ENCODE measurements around the gene C3AR1. TPM values are rescaled to one million over a fixed set of nuclear protein-coding genes. Genes with fewer than 3 reads are reported as not detected.
A peak's percentile ranks its signal among the peaks of the same experiment; 100 is the strongest.

C3AR1 gene
- total RNA-seq, 1 donor from 2014 or later: not detected

GRCh38 chr12:8057839-8058238 lies 8.3 kb downstream of the C3AR1 start:
- peaks cover 10% of the 10 kb centered on the region for H3K4me1 Mint-ChIP-seq
- no peaks in the 10 kb centered on the region for H3K9me3 Mint-ChIP-seq
- DNase-seq (ENCODE audit: low read depth, low spot score): no peak
- H3K36me3 Mint-ChIP-seq (ENCODE audit: low read depth): no peaks in the 10 kb centered on the region
- no peak overlapping the region for H3K27ac Mint-ChIP-seq (ENCODE audit: unreplicated experiment)
- TF ChIP-seq, protein P1, sequence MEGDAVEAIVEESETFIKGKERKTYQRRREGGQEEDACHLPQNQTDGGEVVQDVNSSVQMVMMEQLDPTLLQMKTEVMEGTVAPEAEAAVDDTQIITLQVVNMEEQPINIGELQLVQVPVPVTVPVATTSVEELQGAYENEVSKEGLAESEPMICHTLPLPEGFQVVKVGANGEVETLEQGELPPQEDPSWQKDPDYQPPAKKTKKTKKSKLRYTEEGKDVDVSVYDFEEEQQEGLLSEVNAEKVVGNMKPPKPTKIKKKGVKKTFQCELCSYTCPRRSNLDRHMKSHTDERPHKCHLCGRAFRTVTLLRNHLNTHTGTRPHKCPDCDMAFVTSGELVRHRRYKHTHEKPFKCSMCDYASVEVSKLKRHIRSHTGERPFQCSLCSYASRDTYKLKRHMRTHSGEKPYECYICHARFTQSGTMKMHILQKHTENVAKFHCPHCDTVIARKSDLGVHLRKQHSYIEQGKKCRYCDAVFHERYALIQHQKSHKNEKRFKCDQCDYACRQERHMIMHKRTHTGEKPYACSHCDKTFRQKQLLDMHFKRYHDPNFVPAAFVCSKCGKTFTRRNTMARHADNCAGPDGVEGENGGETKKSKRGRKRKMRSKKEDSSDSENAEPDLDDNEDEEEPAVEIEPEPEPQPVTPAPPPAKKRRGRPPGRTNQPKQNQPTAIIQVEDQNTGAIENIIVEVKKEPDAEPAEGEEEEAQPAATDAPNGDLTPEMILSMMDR (conservative IDR thresholded peaks at IDR 0.05): no peak
- H3K27me3 Mint-ChIP-seq (ENCODE audit: low read depth): no peaks in the 10 kb centered on the region
- H3K4me3 Mint-ChIP-seq: no peak overlapping the region

GRCh38 chr12:8057306-8057705 lies 8.9 kb downstream of the C3AR1 start:
- no peaks in the 10 kb centered on the region for H3K9me3 Mint-ChIP-seq
- DNase-seq (ENCODE audit: low read depth, low spot score): no peak
- H3K27ac Mint-ChIP-seq (ENCODE audit: unreplicated experiment): no peak overlapping the region
- peaks cover 4% of the 10 kb centered on the region for H3K36me3 Mint-ChIP-seq (ENCODE audit: low read depth)
- H3K27me3 Mint-ChIP-seq (ENCODE audit: low read depth): no peaks in the 10 kb centered on the region
- H3K4me3 Mint-ChIP-seq: no peak overlapping the region
- TF ChIP-seq, protein P1 (conservative IDR thresholded peaks at IDR 0.05): no peak
- H3K4me1 Mint-ChIP-seq: peaks cover 10% of the 10 kb centered on the region

- peaks cover 7% of the 10 kb centered on the region for H3K36me3 Mint-ChIP-seq (ENCODE audit: low read depth)
Measured at GRCh38 chr12:8054816-8055215, 11.3 kb downstream of the C3AR1 start.

DNA sequence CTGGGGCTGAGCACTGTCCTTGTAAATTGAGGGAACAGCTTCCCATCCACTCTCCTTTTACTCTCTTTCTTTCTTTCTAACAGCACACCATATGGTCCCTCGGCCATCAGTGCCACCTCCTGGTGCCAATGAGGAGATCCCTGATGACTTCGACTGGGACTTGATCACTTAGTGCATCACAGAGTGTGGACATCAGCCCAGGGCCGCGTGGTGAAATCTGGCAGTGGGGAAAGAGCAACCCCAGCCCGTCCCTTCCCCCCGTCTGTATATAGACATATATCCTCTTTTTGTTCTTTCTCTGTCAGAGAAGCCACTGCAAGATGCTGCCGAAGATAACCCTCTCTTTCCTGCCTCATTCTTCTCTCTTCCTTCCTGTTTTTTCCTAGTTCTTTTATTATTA lies 13.5 kb downstream of the C3AR1 start:
- no peaks in the 10 kb centered on the region for H3K27me3 Mint-ChIP-seq (ENCODE audit: low read depth)
- H3K36me3 Mint-ChIP-seq (ENCODE audit: low read depth): peaks cover 7% of the 10 kb centered on the region
- no peak for DNase-seq (ENCODE audit: low read depth, low spot score)
- peaks cover 10% of the 10 kb centered on the region for H3K4me1 Mint-ChIP-seq
- H3K4me3 Mint-ChIP-seq: no peak overlapping the region
- TF ChIP-seq, protein P1 (conservative IDR thresholded peaks at IDR 0.05): no peak
- H3K9me3 Mint-ChIP-seq: no peaks in the 10 kb centered on the region
- peak overlapping the region; percentile 94 for H3K27ac Mint-ChIP-seq (ENCODE audit: unreplicated experiment)

More at GRCh38 chr12:8054816-8055215, 11.3 kb downstream of the C3AR1 start:
- Mint-ChIP-seq H3K4me1 (peaks cover 10% of the 10 kb centered on the region), H3K27ac (ENCODE audit: unreplicated experiment) (no peak overlapping the region), H3K4me3 (no peak overlapping the region), H3K27me3 (ENCODE audit: low read depth) (no peaks in the 10 kb centered on the region), H3K9me3 (no peaks in the 10 kb centered on the region)
- TF ChIP-seq, protein P1 (conservative IDR thresholded peaks at IDR 0.05): no peak
- DNase-seq (ENCODE audit: low read depth, low spot score): no peak

DNA sequence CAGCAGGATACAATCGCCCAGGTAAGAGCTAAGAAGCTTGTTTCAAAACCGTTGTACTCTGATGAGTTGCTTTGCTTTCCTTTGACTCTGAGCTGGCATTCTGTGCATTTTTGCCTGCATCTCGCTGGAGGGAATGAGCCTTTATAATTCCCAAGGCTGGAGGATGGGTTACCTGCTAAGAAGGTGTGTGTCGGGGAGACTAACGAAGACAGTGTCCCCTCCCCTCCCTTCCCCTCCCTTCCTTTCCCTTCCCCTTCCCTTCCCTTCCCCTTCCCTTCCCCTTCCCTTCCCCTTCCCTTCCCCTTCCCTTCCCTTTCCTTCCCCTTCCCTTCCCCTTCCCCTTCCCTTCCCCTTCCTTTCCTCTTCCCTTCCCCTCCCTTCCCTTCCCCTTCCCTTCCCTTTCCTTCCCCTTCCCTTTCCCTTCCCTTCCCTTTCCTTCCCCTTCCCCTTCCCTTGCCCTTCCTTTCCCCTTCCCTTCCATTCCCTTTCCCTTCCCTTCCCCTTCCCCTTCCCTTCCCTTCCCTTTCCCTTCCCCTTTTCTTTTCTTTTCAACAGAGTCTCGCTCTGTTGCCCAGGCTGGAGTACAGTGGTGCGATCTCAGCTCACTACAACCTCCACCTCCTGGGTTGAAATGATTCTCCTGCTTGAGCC lies 15.4 kb downstream of the C3AR1 start:
- Mint-ChIP-seq H3K9me3 (no peaks in the 10 kb centered on the region), H3K27me3 (ENCODE audit: low read depth) (no peaks in the 10 kb centered on the region), H3K27ac (ENCODE audit: unreplicated experiment) (no peak overlapping the region), H3K4me1 (peaks cover 10% of the 10 kb centered on the region), H3K4me3 (no peak overlapping the region), H3K36me3 (ENCODE audit: low read depth) (peaks cover 7% of the 10 kb centered on the region)
- no peak for DNase-seq (ENCODE audit: low read depth, low spot score)
- TF ChIP-seq, protein P1 (conservative IDR thresholded peaks at IDR 0.05): no peak

Data from neural crest cell (in vitro differentiated cells).